HUDEP-2 (cell line): ENCODE results near the gene KRTAP5-8.
"Not testable (repeated sequence)": the region's sequence is repeated elsewhere in the genome, so short reads cannot be mapped to it uniquely, and the experiment has no call there.

Source experiments
- DNase-seq, 76 experiments: peaks; one replicate each; lab custom pipeline; 2025; ENCODE audit not compliant: unreplicated experiment in 76 of 76; lab: John Stamatoyannopoulos, UW

KRTAP5-8 gene, protein sequence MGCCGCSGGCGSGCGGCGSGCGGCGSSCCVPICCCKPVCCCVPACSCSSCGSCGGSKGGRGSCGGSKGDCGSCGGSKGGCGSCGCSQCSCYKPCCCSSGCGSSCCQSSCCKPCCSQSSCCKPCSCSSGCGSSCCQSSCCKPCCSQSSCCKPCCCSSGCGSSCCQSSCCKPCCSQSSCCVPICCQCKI

DNA sequence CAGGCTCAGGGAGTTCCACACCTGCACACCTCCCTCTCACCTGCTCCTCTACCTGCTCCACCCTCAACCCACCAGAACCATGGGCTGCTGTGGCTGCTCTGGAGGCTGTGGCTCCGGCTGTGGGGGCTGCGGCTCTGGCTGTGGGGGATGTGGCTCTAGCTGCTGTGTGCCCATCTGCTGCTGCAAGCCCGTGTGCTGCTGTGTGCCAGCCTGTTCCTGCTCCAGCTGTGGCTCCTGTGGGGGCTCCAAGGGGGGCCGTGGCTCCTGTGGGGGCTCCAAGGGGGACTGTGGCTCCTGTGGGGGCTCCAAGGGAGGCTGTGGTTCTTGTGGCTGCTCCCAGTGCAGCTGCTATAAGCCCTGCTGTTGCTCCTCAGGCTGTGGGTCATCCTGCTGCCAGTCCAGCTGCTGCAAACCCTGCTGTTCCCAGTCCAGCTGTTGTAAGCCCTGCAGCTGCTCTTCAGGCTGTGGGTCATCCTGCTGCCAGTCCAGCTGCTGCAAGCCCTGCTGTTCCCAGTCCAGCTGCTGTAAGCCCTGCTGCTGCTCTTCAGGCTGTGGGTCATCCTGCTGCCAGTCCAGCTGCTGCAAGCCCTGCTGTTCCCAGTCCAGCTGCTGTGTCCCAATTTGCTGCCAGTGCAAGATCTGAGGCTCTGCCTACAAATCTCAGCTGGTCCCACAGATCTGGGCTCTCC lies at the start of gene KRTAP5-8:
Gene KRTAP5-8 (plus strand): TSS at position 49 of the 689 bp plus-strand sequence. CDS start 31 bp downstream, at position 80.
- DNase-seq, result not testable (repeated sequence)

DNA sequence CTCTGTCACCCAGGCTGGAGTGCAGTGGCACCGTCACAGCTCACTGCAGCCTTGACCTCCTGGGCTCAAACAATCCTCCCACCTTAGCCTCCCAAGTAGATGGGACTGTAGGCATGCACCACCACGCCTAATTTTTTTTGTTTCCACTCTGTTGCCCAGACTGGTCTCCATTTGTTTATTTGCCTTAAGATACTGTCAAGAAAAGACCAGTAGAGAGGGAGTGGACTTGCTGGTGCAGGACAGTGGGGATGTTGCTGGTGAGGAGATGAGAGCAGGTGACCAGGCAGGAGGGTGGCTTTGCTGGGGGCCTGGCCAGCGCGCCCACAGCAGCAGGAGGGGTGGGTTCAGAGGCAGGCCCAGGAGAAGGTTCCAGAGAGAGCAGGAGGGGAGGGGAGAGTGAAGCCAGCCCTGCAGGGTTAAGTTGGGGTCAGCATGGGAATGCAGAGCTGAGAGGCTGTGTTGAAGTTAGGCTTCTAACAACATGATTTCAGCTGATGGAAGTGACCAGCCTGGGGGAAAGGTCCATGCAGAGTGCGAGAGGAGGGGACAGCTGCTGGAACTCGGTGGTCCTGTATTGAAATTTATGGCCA lies 49.0 kb upstream of the KRTAP5-8 start:
- no peak for DNase-seq

DNA sequence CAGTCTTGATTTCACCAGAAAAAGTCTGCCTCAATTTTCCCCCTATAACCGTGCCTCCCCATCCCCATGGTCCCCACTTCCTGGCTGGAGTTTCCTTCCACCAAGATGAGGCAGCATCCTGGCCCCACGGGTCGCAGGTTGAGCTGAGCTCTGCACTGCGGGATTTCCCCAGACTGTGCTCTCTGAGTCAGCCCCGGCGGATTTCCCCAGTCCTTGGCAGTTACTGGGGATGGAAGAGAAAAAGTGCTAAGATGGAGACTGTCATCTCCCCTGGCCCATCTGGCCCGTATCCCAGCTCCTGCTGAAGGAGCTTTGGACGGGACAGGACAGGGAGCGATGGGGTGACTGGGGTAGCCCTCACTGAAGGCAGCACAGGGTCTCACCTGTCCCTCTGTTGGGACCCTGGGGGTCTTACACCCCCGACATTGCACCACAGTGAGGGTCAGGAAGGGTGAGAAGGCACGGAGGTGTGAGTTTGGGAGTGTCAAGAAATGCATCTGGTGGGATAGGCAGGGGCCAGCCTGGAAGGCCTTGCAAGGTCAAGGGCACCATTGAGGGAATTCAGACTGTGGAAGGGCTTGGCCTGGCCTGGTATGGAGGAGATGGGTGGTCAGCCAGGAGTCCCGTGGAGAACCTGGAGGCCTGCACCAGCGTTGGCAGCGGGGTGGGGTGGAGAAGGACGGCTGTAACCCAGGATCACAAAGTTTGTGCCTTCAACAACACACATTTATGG lies 48.3 kb upstream of the KRTAP5-8 start:
- no peak for DNase-seq

DNA sequence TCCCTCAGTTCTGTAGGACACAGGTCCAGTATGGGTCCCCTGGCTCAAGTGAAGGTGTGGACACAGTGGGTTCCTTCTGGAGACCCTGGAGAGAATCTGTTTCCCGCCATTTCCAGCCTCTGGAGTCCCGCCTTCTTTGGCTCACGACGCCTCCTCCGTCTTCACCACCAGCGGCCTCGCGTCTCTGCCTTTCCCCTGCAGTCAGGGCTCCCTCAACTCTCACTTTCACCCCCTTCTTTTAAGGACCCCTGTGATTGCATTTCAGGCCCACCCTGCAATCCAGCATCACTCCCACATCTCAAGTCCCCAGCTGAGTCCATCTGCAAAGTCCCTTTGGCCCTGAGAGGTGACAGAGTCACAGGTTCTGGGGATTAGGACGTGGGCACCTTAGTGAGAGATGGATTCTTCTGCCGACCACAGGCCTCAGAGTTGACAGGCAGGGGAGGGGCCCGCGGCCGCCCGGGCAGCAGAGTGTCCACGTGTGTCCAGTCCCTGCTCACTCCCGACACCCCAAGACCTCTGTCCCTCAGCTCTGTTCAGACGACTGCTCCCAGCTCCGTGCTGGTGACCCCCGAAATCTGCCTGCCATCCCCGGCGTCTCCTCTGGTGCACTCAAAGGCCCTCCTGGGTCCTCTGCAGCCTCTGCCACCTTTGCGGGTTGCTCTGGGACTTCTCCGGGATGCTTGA lies 47.6 kb upstream of the KRTAP5-8 start:
- no peak for DNase-seq

DNA sequence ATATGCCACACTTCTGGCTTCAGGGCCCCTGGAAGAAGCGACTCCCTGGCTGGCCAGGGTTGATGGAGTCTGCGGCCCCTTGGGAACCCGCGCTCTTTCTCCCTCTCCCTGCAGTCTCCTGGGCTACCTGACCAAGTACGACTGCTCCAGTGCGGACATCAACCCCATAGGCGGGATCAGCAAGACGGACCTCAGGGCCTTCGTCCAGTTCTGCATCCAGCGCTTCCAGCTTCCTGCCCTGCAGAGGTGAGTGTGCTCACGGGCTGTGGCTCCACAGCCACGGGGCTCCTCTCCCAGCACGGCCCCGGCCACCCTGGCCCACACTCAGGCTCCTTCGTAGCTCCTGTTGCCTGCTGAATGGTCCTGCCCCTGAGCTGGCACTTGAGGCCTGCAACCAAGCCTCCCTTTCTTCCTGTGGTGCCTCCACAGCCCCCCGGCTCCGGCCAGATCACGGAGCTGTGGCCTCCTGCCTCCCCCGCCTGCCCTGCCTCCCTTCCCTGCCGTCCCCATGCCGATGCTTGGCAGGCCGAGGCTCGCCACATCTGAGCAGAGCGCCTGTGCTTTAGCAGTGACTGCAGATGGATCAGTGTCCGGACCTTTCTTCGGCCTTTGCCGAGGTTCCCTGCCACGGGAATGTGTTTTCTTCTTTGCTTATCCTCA lies 47.0 kb upstream of the KRTAP5-8 start:
- no peak for DNase-seq

DNA sequence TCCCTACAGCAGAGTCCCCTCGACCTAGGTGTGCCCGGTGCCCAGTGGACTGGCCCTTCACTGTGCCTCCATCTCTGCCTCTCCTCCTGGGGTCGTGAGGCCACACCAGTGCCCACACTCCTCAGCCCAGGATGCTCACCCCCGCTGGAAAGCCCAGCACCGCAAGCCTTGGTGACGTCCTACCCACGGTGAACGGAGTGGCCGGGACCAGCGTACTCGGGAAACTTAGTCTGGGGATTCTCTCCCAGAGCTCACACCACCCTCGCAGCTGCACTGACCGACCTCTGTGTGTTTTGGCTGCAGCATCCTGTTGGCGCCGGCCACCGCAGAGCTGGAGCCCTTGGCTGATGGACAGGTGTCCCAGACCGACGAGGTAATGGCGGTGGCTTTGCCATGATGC lies 46.3 kb upstream of the KRTAP5-8 start:
- DNase-seq, result no peak

DNA sequence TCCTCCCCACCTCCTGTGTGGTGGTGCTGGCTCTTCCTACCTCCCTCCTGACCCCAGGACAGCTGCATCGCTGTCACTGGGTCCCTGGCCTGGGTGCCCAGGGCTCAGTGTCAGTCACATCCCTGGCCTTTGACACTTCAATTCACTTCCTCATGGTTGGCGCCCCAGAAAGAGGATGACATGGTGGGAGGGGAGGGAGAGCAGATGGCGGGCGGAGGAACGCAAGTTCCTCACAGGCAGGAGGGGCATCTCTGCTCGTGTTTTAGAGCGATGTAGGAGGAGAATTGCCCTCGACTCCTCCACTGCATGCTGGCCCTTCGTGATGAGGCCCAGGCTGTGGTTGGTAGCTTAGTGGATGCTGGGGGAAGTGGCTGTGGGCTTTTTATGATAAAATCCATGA lies 45.9 kb upstream of the KRTAP5-8 start:
- DNase-seq, result no peak

DNA sequence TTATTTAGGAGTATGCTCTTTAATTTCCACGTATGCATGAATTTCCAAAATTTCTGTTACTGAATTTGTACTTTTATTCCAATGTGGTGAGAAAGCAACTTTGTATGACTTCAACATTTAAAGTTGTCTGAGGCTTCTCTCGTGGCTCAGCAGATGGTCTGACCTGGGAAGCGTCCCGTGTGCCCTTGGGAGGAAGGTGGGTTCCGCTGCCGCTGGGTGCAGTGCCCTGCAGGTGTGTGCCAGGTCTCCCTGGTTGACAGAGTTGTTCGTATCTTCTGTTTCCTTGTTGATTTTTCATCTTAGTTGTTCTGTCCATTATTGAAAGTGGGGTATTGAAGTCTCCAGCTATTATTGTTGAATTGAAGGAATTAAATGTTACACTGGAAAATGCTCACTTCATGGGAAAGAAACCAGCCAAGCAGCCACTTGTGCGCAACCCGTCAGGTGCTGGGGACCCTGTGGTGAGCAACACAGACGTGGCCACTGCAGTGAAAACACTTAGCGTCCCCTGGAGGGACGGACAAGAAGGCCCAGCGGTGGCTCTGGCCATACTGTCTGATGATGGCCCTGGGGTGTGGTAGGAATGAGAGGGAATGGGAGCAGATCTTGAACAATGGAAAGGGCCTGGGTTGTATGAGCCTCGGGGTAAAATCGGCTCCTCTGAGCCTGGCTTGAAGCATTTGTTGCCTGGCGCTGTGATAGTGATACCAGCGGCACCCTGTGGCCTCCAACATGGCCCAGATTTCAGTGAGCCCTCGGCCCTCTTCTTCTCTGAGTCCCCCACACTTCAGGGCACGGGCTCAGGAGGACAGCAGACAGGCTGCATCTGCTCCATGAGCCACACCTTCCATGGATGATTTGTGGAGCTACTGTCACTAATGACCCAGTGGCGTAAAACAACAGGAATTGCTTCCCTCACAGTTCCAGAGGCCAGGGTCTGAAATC lies 42.3 kb upstream of the KRTAP5-8 start:
- DNase-seq, result no peak

DNA sequence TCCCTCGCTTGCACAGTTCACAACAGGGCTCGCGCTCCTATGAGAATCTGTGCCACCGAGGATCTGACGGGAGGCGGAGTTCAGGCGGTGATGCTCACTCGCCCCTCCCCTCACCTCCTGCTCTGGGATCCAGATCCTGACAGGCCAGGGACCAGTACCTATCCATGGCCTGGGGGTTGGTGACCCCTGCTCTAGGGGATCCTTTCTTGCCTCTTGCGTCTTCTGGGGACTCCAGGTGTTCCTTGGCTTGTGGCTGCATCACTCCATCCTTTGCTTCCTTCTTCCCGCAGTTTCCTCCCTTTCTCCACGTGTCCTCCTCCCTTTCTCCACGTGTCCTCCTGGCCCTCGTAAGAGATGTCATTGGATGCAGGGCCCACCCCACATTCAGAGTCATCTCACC lies 41.4 kb upstream of the KRTAP5-8 start:
- no peak for DNase-seq

DNA sequence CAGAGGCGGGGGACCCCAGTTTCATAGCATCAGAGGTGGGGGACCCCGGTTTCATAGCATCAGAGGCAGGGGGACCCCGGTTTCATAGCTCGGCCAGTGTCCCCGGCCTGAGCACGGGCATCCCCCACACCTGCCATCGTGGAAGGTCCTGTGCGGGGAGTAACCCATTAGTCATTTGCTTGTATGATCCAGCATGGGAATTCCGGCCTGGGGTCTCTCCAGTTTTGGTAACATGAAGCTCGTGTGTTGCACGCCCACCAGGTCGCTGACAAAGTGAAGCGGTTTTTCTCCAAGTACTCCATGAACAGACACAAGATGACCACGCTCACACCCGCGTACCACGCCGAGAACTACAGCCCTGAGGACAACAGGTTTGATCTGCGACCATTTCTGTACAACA lies 39.7 kb upstream of the KRTAP5-8 start:
- no peak for DNase-seq

DNA sequence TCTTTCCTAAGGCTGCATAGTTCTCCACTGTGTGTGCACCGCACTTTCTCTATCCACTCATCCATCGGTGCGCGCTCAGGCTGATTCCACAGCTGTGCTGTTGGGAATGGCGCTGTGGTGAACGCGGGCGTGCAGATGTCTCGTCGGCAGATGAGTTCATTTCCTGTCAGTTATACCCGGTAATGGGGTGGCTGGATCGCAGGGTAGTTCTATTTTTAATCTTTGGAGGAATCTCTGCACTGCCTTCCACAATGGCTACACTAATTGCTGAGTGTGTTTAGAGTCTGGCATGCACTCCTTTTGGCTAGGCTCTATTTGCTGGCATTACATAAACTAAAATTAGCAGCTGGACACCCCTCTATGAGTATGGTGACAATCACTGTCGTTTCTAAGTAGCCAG lies 38.7 kb upstream of the KRTAP5-8 start:
- DNase-seq, result no peak

DNA sequence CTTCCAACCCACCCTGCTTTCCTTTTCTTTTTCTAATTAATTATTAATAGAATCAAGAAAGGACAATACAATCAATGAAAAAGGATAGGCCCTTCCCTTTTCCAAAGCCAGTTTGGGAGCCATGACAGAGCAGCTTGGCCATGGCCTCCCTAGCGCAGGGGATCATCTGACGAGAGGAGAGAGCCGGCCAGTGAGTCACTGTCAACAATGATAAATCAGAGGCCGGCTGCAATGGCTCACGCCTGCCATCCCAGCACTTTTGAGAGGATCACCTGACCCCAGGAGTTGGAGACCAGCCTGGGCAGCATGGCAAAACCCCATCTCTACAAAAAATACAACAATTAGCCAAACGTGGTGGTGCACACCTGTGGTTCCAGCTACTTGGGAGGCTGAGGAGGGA lies 38.3 kb upstream of the KRTAP5-8 start:
- DNase-seq, result no peak

DNA sequence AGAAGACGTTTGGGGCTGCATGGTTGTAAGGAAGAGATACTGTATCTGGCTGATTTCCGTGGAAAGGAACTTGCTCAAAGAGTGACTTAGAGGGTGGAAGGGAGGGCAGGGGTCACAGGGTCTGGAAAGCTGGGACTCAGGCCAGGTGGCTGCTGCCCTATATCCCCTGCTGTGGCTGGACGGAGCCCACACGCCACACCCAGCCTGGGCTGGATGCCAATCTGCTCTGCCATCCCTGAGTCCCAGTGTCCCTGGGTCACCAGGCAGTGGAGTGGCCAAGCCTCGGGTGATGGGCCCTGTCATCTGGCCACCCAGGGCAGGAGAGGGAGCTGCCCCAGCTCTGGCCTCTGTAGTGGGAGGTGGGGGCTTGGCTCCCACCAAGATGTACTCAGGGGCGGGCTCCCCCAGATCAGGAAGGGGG lies 37.2 kb upstream of the KRTAP5-8 start:
- DNase-seq, result peak in 23 of 76 experiments; percentile 1 to 42 (median 12)

DNA sequence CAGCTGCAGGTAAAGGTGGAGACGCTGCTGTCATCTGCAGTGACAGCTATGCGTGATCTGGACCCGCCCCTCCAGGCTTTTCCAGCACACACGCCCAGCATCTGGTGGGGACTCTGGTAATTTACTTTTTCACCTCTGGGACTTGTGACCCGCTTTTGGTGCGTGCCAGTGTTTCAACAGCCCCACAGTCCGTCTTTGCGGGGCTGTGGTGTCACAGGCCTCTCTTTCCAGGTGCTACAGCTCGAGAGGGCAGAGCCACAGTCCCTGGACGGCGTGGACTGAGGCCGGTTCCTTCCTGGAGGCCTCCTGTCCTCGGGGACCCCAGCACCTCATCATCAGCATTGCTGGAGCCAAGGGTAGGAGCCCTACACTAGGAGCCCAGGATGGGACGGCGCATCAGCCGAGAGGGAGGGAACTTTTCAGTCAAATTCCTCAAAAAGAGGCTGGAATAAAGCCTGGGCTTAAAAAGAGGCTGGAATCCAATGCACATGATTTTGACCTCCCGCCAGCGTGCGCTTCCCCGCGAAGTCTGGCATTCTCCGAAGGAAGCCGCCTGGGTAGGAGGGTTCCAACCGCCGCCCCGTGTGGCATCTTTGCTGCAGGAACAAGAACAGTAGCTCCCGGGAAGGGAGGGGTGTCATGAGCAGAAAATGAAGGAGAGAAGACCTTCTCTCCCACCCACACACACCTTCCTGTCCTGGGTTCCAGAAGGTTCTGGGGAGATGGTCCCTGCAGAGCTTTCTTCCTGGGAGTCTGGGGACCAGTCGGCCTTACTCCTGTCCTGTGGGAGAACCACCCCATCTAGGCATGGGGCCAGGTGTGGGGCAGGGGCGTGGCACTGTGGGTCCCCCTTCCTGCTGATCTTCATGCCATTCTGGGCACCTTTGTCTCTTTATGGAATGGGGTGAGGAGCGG lies 36.5 kb upstream of the KRTAP5-8 start:
- no peak for DNase-seq

DNA sequence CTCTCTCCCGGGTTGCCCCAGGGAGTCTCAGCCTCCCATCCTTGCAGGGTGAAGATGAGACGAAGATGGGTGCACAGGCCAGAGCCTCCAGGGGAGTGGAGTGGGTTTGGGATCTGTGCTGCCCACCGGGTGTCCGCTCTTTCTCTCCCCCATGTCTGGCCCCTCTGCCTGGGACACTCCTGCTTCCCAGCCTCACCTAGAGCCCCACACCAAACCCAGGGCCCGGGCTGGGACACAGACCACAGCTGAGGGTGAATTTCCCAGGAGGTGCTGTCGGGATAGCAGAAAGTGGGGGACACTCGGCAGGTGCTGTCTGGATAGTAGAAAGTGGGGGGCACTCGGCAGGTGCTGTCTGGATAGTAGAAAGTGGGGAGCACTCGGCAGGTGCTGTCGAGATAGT lies 35.8 kb upstream of the KRTAP5-8 start:
- no peak for DNase-seq

DNA sequence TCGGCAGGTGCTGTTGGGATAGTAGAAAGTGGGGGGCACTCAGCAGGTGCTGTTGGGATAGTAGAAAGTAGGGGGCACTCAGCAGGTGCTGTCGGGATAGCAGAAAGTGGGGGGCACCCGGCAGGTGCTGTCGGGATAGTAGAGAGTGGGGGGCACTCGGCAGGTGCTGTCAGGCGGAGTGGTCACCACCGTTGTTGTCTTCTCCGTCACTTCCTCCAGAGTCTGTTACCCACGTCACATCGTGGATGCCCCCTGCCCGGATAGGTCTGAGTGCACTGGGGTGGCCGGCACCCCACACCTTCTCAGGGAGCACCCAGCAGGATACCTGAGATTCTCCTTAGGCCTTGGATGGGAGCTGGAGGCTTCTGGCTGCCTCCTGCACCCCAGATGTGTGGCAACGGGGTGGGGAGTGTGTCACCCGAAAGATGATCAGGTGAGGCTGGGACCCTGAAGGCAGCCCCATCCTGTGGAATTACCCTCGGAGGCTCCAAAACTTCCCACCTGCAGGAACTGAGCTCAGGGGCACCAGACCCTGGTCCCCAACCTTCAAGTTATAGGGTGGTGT lies 34.9 kb upstream of the KRTAP5-8 start:
- no peak for DNase-seq

DNA sequence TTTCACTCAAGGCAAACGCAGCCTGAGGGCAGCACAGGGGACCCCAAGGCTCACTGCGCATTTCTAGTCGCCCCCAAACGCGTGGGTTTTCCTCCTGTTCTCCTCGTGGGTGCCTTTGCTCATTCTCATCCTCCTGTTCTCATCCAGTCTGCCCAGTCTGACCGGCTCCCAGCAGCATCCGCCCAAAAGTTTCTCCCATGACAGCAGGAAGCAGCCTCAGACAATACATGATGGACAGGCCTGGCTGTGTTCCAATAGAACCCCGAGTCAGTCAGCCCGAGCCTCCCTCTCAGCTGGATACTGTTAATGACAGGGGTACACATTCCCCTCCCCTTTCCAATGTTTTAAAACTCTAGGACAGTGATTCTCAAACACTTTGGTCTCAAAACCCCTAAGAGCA lies 33.3 kb upstream of the KRTAP5-8 start:
- no peak for DNase-seq

DNA sequence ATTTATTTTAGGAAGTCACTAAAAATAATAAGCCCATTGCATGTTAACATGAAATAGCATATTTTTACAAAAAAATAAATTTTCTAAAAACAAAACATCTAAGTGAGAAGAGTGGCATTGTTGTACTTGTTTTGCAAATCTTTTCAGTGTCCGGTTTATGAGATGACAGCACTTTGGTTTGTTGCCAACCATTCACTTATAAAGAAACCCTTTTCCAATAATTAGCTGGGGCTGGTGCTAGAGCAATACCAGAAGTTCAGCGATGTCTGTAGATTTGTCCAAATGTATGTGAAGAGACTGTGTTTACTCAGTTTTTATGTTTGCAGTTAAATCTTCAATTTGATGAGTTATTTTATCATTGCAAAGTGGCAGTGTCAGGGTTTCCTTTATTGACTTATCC lies 32.8 kb upstream of the KRTAP5-8 start:
- DNase-seq, result no peak
